HG02571 (cell line): ENCODE results near the gene ZNF418.
"Not testable (repeated sequence)": the region's sequence is repeated elsewhere in the genome, so short reads cannot be mapped to it uniquely, and the experiment has no call there.

Experiments
- ATAC-seq: cut with Tn5 transposase; IDR thresholded peaks from one replicate; pipeline ENCODE4 v1.9.1; 2021; ENCODE audit warnings: mild to moderate bottlenecking, moderate library complexity; ENCODE audit not compliant: unreplicated experiment

The ZNF418 gene

GRCh38 chr19:57890706-57891105, 44.5 kb downstream of the ZNF418 start:
- not testable (repeated sequence) for ATAC-seq

GRCh38 chr19:57888560-57889231, 46.5 kb downstream of the ZNF418 start, which contains the start of gene ZNF814:
ZNF814 (minus strand) TSS chr19:57889037; CDS start chr19:57888802, 235 bp downstream.
- ATAC-seq: peak; percentile 51

- ATAC-seq: no peak
Measured at GRCh38 chr19:57888107-57888559, 47.1 kb downstream of the ZNF418 start.

- ATAC-seq: no peak
Measured at GRCh38 chr19:57887195-57887941, 47.8 kb downstream of the ZNF418 start.

- no peak for ATAC-seq
Measured at GRCh38 chr19:57886046-57886445, 49.2 kb downstream of the ZNF418 start.

- not testable (repeated sequence) for ATAC-seq
Measured at GRCh38 chr19:57873883-57874799, 61.1 kb downstream of the ZNF418 start.

GRCh38 chr19:57872450-57872849, 62.8 kb downstream of the ZNF418 start:
- ATAC-seq: no peak
